HCT116 (cell line): Measurements from ENCODE around the gene CCDC187. TPM values are rescaled to one million over a fixed set of nuclear protein-coding genes. Genes with fewer than 3 reads are reported as not detected.
A peak's percentile ranks its signal among the peaks of the same experiment; 100 is the strongest.

Experiments used
- ATAC-seq: fragments of 200-7000 bp; cut with Tn5 transposase; 2 replicates; pipeline ENCODE4 v1.9.1; 2020; ENCODE audit warnings: mild to moderate bottlenecking, moderate library complexity
- BruUV-seq: library from RNA; stranded (reverse); fragments of 400-500 nt; replicated peaks from 2 replicates; lab custom pipeline; 2021; lab: Mats Ljungman, UMichigan
- CTCF ChIA-PET: fragments of 300-600 bp; sonication (Branson Sonifier 250); formaldehyde crosslinking; loops from one replicate; lab custom pipeline; 2021; ENCODE audit warnings: antibody characterized with exemption; lab: Charles Lee
- POLR2A ChIA-PET: fragments of 300-600, 350-600 bp; sonication (Branson Sonifier 250); formaldehyde crosslinking; loops from one replicate; lab custom pipeline; 2021; ENCODE audit warnings: antibody characterized with exemption; lab: Charles Lee
- RAD21 ChIA-PET, 2 experiments: fragments of 300-600 bp; sonication (Branson Sonifier 250); formaldehyde crosslinking; loops; one replicate each; lab custom pipeline; 2023; ENCODE audit warnings: low total read pairs in 2 of 2; ENCODE audit not compliant: uncharacterized antibody in 2 of 2, unreplicated experiment in 2 of 2, low non-redundant PET in 1 of 2; lab: Charles Lee
- DNase-seq: peaks from one replicate; pipeline ENCODE4 v3.0.0-alpha.2; 2010; ENCODE audit warnings: low read depth, low spot score
- H2AFZ ChIP-seq: fragments of 200-600 bp; shearing (Covaris generic), sonication (generic); 2 replicates; pipeline ENCODE4 v1.6.1; 2017; ENCODE audit warnings: low read depth, mixed run types, mixed read lengths, antibody characterized with exemption, low read length; ENCODE audit not compliant: poor library complexity, severe bottlenecking
- H3K27ac ChIP-seq: 2 replicates; pipeline ENCODE4 v1.5.1; 2012; ENCODE audit warnings: low read depth, low read length
- H3K27me3 ChIP-seq: fragments of 200-600 bp; sonication (generic); 2 replicates; pipeline ENCODE4 v1.6.1; 2016; ENCODE audit warnings: mixed run types, low read length, mixed read lengths; ENCODE audit not compliant: insufficient read depth
- H3K36me3 ChIP-seq, 2 experiments: fragments of 200-500 bp in 1 of 2; fragments of 200-600 bp in 1 of 2; sonication (Bioruptor generic) in 1 of 2; sonication (generic) in 1 of 2; 2 replicates each; pipeline versions ENCODE4 v1.5.1 to v1.6.1; 2014 to 2016; ENCODE audit warnings: low read length in 2 of 2, inconsistent platforms in 1 of 2, mixed read lengths in 1 of 2, mixed run types in 1 of 2; ENCODE audit not compliant: insufficient read depth in 2 of 2, control insufficient read depth in 1 of 2
- H3K4me1 ChIP-seq, 2 experiments: fragments of 200-600 bp in 1 of 2; sonication (generic) in 1 of 2; 2 replicates each; pipeline versions ENCODE4 v1.5.1 to v1.6.1; 2012 to 2017; ENCODE audit warnings: low read length in 2 of 2, inconsistent platforms in 1 of 2, mild to moderate bottlenecking in 1 of 2, mixed read lengths in 1 of 2, mixed run types in 1 of 2, moderate library complexity in 1 of 2; ENCODE audit not compliant: insufficient read depth in 2 of 2, control insufficient read depth in 1 of 2
- H3K4me2 ChIP-seq: fragments of 200-600 bp; sonication (generic); 2 replicates; pipeline ENCODE4 v1.6.1; 2017; ENCODE audit warnings: mixed run types, low read length, mixed read lengths
- H3K4me3 ChIP-seq, 2 experiments: fragments of 200-600 bp in 1 of 2; sonication (generic) in 1 of 2; replicated peaks in 1 of 2; 2 replicates each; pipeline ENCODE4 v1.5.1; 2011 to 2016; ENCODE audit warnings: low read length in 2 of 2, control low read depth in 1 of 2, low read depth in 1 of 2, mild to moderate bottlenecking in 1 of 2, mixed read lengths in 1 of 2, mixed run types in 1 of 2
- H3K79me2 ChIP-seq: fragments of 200-600 bp; sonication (generic); 2 replicates; pipeline ENCODE4 v1.6.1; 2017; ENCODE audit warnings: mild to moderate bottlenecking, mixed run types, low read length, moderate library complexity, mixed read lengths; ENCODE audit not compliant: insufficient read depth
- H3K9ac ChIP-seq: fragments of 200-600 bp; sonication (generic); 2 replicates; pipeline ENCODE4 v1.6.1; 2016; ENCODE audit warnings: low read length, mixed read lengths
- H3K9me2 ChIP-seq: fragments of 200-600 bp; sonication (generic), shearing (Covaris generic); 2 replicates; pipeline ENCODE4 v1.6.1; 2017; ENCODE audit warnings: mixed run types, mild to moderate bottlenecking, moderate library complexity; ENCODE audit not compliant: insufficient read depth
- H3K9me3 ChIP-seq, 2 experiments: fragments of 200-500 bp in 1 of 2; fragments of 200-600 bp in 1 of 2; sonication (Bioruptor generic) in 1 of 2; sonication (generic) in 1 of 2; 2 replicates each; pipeline ENCODE4 v1.6.1; 2014 to 2017; ENCODE audit warnings: low read length in 2 of 2, mixed read lengths in 2 of 2, inconsistent platforms in 1 of 2, low read depth in 1 of 2, mild to moderate bottlenecking in 1 of 2, mixed run types in 1 of 2, moderate library complexity in 1 of 2; ENCODE audit not compliant: control insufficient read depth in 1 of 2, insufficient read depth in 1 of 2
- H4K20me1 ChIP-seq: fragments of 200-600 bp; sonication (generic), shearing (Covaris generic); 2 replicates; pipeline ENCODE4 v1.6.1; 2017; ENCODE audit warnings: mixed run types, mild to moderate bottlenecking, moderate library complexity; ENCODE audit not compliant: insufficient read depth
- CEBPB ChIP-seq: IDR thresholded peaks from 2 replicates; pipeline ENCODE4 v1.6.1; 2012; ENCODE audit warnings: low read depth
- EGR1 ChIP-seq: IDR thresholded peaks from 2 replicates; pipeline ENCODE4 v1.6.1; 2012; ENCODE audit warnings: low read depth
- EZH2 ChIP-seq: fragments of 200-600 bp; sonication (generic); IDR thresholded peaks from 2 replicates; pipeline ENCODE4 v1.6.1; 2017; ENCODE audit warnings: antibody characterized with exemption, mixed run types
- EZH2phosphoT487 ChIP-seq: fragments of 200-600 bp; IDR thresholded peaks from 2 replicates; pipeline ENCODE4 v1.6.1; 2018; ENCODE audit warnings: antibody characterized with exemption, borderline replicate concordance
- JUND ChIP-seq: IDR thresholded peaks from 2 replicates; pipeline ENCODE4 v1.6.1; 2012
- POLR2A ChIP-seq: IDR thresholded peaks from 2 replicates; pipeline ENCODE4 v1.7.0; 2011; ENCODE audit warnings: borderline replicate concordance; ENCODE audit not compliant: insufficient read depth, insufficient read length; ENCODE audit errors: extremely low read depth
- POLR2AphosphoS5 ChIP-seq: IDR thresholded peaks from 2 replicates; pipeline ENCODE4 v1.6.1; 2011; ENCODE audit warnings: mild to moderate bottlenecking, low read depth, low read length, moderate library complexity
- RAD21 ChIP-seq: IDR thresholded peaks from 2 replicates; pipeline ENCODE4 v1.6.1; 2012; ENCODE audit warnings: low read depth, mild to moderate bottlenecking
- SIN3A ChIP-seq: IDR thresholded peaks from 2 replicates; pipeline ENCODE4 v1.6.1; 2012; ENCODE audit warnings: low read depth
- ZFX ChIP-seq: fragments of 450-650 bp; IDR thresholded peaks from 2 replicates; pipeline ENCODE4 v1.6.1; 2017
- ZNF274 ChIP-seq: fragments of 200-500 bp; sonication (Bioruptor generic); IDR thresholded peaks from 2 replicates; pipeline ENCODE4 v1.6.1; 2014; ENCODE audit warnings: mild to moderate bottlenecking, low read depth, low read length, inconsistent platforms
- intact Hi-C: fragments of 100-400 bp; cut with micrococcal nuclease; formaldehyde crosslinking; loops from 2 replicates; pipeline ENCODE4 v1.10.0; 2022
- total RNA-seq: library from RNA; stranded (reverse); gene quantifications from one replicate; pipeline ENCODE4 v1.2.1, GENCODE V29; 2021; ENCODE audit not compliant: unreplicated experiment
- TF ChIP-seq, protein P1 (sequence below): IDR thresholded peaks from 2 replicates; pipeline ENCODE4 v1.6.1; 2011; ENCODE audit warnings: mild to moderate bottlenecking, low read length, moderate library complexity; ENCODE audit not compliant: insufficient replicate concordance; ENCODE audit errors: extremely low read depth
- TF ChIP-seq, protein P2 (sequence below): IDR thresholded peaks from 2 replicates; pipeline ENCODE4 v1.6.1; 2012; ENCODE audit warnings: low read depth

The CCDC187 gene
- total RNA-seq, 1 experiment from 2014 or later: 4.6 TPM

DNA sequence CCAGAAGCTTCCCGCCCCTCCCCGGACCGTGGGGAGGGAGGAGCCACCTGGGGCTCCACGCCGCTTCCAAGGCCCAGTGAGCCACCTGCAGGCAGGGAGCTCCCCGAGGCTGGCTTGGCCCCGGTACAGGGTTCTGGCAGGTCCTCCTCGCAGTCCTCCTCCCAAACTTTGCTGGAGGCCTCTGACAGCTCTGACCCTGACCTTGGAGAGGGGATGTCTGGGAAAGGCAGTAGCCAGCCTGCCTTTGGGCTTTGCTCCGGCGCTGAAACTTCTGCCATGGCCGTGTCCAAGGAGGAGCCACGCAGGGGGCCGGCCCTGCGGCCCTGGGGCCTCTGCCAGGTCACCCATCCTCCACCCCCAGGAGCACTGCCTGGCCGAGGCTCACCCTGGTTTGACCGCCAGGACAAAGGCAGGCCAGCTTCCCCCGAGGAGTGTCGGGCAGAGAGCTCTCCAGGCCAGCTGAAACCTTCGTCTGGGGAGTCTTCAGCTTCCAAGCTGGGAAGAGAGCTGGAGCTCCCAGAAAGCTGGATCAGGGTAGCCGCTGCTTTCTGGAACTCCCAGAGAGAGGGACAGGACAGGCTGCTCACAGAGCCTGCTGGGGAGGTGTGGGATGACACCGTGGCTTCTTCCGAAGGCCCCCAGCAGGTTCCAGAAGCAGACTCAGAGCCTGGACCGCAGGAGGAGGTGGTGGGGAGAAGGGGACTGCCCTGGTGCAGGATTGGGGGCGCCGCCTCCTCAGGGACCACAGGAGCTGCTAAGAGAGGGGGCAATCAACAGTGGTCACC, 49.3 kb downstream of the CCDC187 start:
- ChIA-PET RAD21 (no interaction called here), POLR2A (interaction anchor here (1.5 kb wide), 1 partner anchor 13 kb away, joined by 4 read pairs; no protein-coding TSS in a partner anchor), CTCF (no interaction called here)
- H3K27ac ChIP-seq: no peak overlapping the region
- peaks cover 10 to 21% of the 10 kb centered on the region in 2 experiments; a peak in 3 of 4 replicates for H3K4me1 ChIP-seq
- no peak overlapping the region for H3K4me3 ChIP-seq
- DNase-seq (no peak), ATAC-seq (no peak)
- no peak for TF ChIP-seq POLR2A
- TF ChIP-seq SIN3A: no peak
- no peak for TF ChIP-seq EZH2phosphoT487
- peak overlapping the region; percentile 44 for H3K4me2 ChIP-seq
- H3K27me3 ChIP-seq: no peaks in the 10 kb centered on the region
- H3K36me3 ChIP-seq: no peaks in the 10 kb centered on the region
- no peaks in the 10 kb centered on the region for H3K79me2 ChIP-seq
- intact Hi-C loops: no loop called here
- H3K9me2 ChIP-seq: no peaks in the 10 kb centered on the region
- no peak overlapping the region for H3K9ac ChIP-seq
- H3K9me3 ChIP-seq: no peaks in the 10 kb centered on the region
- no peaks in the 10 kb centered on the region for H4K20me1 ChIP-seq
- no TSS peak for BruUV-seq
- H2AFZ ChIP-seq: no peak overlapping the region

DNA sequence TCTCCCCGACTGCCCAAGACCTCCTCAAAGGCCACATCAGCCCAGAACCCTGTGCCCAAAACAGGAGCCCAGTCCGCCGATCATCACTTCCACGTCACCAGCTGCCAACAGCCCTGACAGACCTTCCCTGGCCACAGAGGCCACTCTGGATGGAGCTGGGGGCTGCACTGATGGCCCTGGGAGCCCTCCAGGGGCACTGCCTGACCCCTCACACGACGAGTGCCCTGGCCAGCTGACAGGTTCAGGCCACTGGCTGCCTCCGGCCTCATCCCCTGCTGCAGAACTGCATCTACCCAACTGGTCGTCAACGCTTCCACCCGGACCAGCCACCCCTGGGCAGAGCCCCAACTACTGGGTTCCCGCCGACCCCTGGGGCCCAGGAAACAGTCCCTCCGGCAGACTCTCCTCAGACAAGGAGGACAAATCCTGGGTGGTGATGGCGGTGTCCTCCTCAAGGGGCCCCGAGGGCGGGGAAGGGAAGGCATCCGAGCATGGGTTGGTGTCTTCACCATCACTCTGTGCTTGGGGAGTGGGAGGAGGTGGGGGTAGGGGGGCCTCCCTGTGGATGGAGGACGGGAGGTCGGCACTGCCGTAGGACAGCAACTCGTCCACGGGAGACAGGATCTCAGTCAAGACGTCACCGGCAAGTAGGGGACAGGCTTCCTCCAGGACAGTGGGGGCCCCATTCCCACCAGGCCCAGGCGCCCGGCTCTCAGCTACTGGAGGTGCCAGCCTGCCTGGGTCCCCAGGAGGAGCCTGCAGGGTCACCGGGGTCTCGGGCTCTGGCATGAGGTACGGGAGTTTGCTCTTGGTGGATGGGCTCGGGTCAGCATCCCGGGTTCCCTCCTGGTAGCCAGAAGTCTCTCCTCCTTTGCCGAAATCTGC, 50.4 kb downstream of the CCDC187 start:
- Histone ChIP-seq H3K4me3 (no peak overlapping the region), H3K9me2 (no peaks in the 10 kb centered on the region), H3K4me2 (no peak overlapping the region), H3K27me3 (no peaks in the 10 kb centered on the region), H3K79me2 (no peaks in the 10 kb centered on the region), H3K4me1 (peaks cover 10 to 21% of the 10 kb centered on the region in 2 experiments; a peak in 3 of 4 replicates), H2AFZ (no peak overlapping the region), H4K20me1 (no peaks in the 10 kb centered on the region), H3K27ac (no peak overlapping the region; the same call in 1 of the 2 replicates), H3K9ac (no peak overlapping the region), H3K9me3 (no peaks in the 10 kb centered on the region), H3K36me3 (no peaks in the 10 kb centered on the region)
- DNase-seq (no peak), ATAC-seq (no peak)
- ChIA-PET POLR2A (interaction anchor here (1.3 to 1.5 kb wide), 2 partner anchors 14 kb away, joined by 4 to 6 read pairs; no protein-coding TSS in a partner anchor), CTCF (no interaction called here), RAD21 (no interaction called here)
- intact Hi-C loops: no loop called here
- BruUV-seq: no TSS peak
- TF ChIP-seq EZH2 (no peak), ZNF274 (no peak), EGR1 (no peak), RAD21 (no peak), ZFX (no peak), JUND (no peak), POLR2AphosphoS5 (no peak), CEBPB (no peak)
- TF ChIP-seq, protein P1, sequence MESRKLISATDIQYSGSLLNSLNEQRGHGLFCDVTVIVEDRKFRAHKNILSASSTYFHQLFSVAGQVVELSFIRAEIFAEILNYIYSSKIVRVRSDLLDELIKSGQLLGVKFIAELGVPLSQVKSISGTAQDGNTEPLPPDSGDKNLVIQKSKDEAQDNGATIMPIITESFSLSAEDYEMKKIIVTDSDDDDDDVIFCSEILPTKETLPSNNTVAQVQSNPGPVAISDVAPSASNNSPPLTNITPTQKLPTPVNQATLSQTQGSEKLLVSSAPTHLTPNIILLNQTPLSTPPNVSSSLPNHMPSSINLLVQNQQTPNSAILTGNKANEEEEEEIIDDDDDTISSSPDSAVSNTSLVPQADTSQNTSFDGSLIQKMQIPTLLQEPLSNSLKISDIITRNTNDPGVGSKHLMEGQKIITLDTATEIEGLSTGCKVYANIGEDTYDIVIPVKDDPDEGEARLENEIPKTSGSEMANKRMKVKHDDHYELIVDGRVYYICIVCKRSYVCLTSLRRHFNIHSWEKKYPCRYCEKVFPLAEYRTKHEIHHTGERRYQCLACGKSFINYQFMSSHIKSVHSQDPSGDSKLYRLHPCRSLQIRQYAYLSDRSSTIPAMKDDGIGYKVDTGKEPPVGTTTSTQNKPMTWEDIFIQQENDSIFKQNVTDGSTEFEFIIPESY: no peak
- TF ChIP-seq, protein P2, sequence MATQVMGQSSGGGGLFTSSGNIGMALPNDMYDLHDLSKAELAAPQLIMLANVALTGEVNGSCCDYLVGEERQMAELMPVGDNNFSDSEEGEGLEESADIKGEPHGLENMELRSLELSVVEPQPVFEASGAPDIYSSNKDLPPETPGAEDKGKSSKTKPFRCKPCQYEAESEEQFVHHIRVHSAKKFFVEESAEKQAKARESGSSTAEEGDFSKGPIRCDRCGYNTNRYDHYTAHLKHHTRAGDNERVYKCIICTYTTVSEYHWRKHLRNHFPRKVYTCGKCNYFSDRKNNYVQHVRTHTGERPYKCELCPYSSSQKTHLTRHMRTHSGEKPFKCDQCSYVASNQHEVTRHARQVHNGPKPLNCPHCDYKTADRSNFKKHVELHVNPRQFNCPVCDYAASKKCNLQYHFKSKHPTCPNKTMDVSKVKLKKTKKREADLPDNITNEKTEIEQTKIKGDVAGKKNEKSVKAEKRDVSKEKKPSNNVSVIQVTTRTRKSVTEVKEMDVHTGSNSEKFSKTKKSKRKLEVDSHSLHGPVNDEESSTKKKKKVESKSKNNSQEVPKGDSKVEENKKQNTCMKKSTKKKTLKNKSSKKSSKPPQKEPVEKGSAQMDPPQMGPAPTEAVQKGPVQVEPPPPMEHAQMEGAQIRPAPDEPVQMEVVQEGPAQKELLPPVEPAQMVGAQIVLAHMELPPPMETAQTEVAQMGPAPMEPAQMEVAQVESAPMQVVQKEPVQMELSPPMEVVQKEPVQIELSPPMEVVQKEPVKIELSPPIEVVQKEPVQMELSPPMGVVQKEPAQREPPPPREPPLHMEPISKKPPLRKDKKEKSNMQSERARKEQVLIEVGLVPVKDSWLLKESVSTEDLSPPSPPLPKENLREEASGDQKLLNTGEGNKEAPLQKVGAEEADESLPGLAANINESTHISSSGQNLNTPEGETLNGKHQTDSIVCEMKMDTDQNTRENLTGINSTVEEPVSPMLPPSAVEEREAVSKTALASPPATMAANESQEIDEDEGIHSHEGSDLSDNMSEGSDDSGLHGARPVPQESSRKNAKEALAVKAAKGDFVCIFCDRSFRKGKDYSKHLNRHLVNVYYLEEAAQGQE: no peak
